Mucosa of descending colon (tissue), 3 donors: ENCODE results near the gene RHOJ. TPM values are rescaled to one million over a fixed set of nuclear protein-coding genes. Genes with fewer than 3 reads are reported as not detected.

Experiments used
- ATAC-seq: fragments of 200-7000 bp; cut with Tn5 transposase; one replicate; pipeline ENCODE4 v1.9.1; 2020; ENCODE audit warnings: mild to moderate bottlenecking, moderate library complexity
- DNase-seq, 3 donors: peaks; one replicate each; pipeline ENCODE4 v3.0.0-alpha.2; 2020
- H3K36me3 ChIP-seq: fragments of 200-600 bp; one replicate; pipeline ENCODE4 v1.8.0; 2021; ENCODE audit warnings: low read depth, mild to moderate bottlenecking
- H3K4me1 ChIP-seq: fragments of 200-600 bp; one replicate; pipeline ENCODE4 v1.8.0; 2021; ENCODE audit warnings: low read depth, mild to moderate bottlenecking
- H3K4me3 ChIP-seq: fragments of 200-600 bp; one replicate; pipeline ENCODE4 v1.8.0; 2021; ENCODE audit warnings: mild to moderate bottlenecking
- H3K9me3 ChIP-seq: fragments of 200-600 bp; one replicate; pipeline ENCODE4 v1.8.0; 2021; ENCODE audit warnings: mild to moderate bottlenecking
- CTCF ChIP-seq: fragments of 200-600 bp; IDR thresholded peaks from one replicate; pipeline ENCODE4 v1.8.0; 2022; ENCODE audit warnings: antibody characterized with exemption, mild to moderate bottlenecking
- intact Hi-C, 2 donors: fragments of 100-400 bp; cut with DNase I in 1 of 2; cut with micrococcal nuclease in 1 of 2; formaldehyde crosslinking; loops; one replicate each; pipeline versions ENCODE4 v1.11.0 to v1.11.1; 2022; cut with DNase I, micrococcal nuclease
- total RNA-seq, 3 donors: library from RNA; stranded (reverse); fragmentation: NEBNext Ultra II Directional in 2 of 3; extraction: Animal tissue kit (Norgen Biotek cat#: 25700) in 2 of 3; gene quantifications; one replicate each; pipeline versions ENCODE4 v1.2.1 to v1.2.4, GENCODE V29; 2021 to 2023
- donor health status: DM: no; HTN: no; CAD: no; lungs with moderate emphysema.
- donor health status: DM: no; HTN: no; CAD: no.
- donor health status: DM: no; HTN: yes; CAD: no.

Gene RHOJ
- total RNA-seq, 3 donors from 2014 or later = 3.3 to 19.1 (median 6.4) TPM

- no peak for TF ChIP-seq CTCF
These were observed 1.6 kb downstream of the RHOJ start for GRCh38 chr14:63205866-63206265.

GRCh38 chr14:63209160-63209559 lies 4.9 kb downstream of the RHOJ start:
- Histone ChIP-seq H3K9me3 (no peaks in the 10 kb centered on the region), H3K4me3 (no peak overlapping the region), H3K4me1 (no peaks in the 10 kb centered on the region), H3K36me3 (no peaks in the 10 kb centered on the region)
- DNase-seq (no peak), ATAC-seq (no peak)
- TF ChIP-seq CTCF = no peak
- intact Hi-C loops = no loop called here

More at GRCh38 chr14:63205866-63206265, 1.6 kb downstream of the RHOJ start:
- H3K4me3 ChIP-seq = no peak overlapping the region
- no peaks in the 10 kb centered on the region for H3K4me1 ChIP-seq
- ATAC-seq (no peak), DNase-seq (no peak)
- H3K9me3 ChIP-seq = no peaks in the 10 kb centered on the region
- intact Hi-C loops = no loop called here
- H3K36me3 ChIP-seq = no peaks in the 10 kb centered on the region

- Histone ChIP-seq H3K4me1 (no peaks in the 10 kb centered on the region), H3K9me3 (no peaks in the 10 kb centered on the region), H3K4me3 (no peak overlapping the region), H3K36me3 (no peaks in the 10 kb centered on the region)
- ATAC-seq (no peak), DNase-seq (no peak)
- intact Hi-C loops = no loop called here
- TF ChIP-seq CTCF = no peak
These were observed 6.6 kb downstream of the RHOJ start for GRCh38 chr14:63210812-63211211.

- H3K4me1 ChIP-seq = no peaks in the 10 kb centered on the region
- no peak for ATAC-seq
- intact Hi-C loops = no loop called here
- no peak for TF ChIP-seq CTCF
- H3K36me3 ChIP-seq = no peaks in the 10 kb centered on the region
- H3K9me3 ChIP-seq = no peaks in the 10 kb centered on the region
- no peak overlapping the region for H3K4me3 ChIP-seq
- no peak for DNase-seq
These were observed 8.0 kb downstream of the RHOJ start for GRCh38 chr14:63212209-63212608.

- Histone ChIP-seq H3K36me3 (no peaks in the 10 kb centered on the region), H3K9me3 (no peaks in the 10 kb centered on the region), H3K4me1 (no peaks in the 10 kb centered on the region), H3K4me3 (no peak overlapping the region)
- ATAC-seq (no peak), DNase-seq (no peak)
- intact Hi-C loops = no loop called here
- TF ChIP-seq CTCF = no peak
These were observed 8.7 kb downstream of the RHOJ start for GRCh38 chr14:63212776-63213500.
